A172 (cell line): Measurements from ENCODE around the gene NDC1. TPM values are rescaled to one million over a fixed set of nuclear protein-coding genes. Genes with fewer than 3 reads are reported as not detected.
"Not testable (repeated sequence)": the region's sequence is repeated elsewhere in the genome, so short reads cannot be mapped to it uniquely, and the experiment has no call there.

ENCODE experiments used
- DNase-seq: peaks from one replicate; pipeline ENCODE4 v3.0.0-alpha.2; 2015; ENCODE audit warnings: low spot score
- total RNA-seq: library from RNA; depleted of rRNA; stranded (reverse); fragments of >200 nt; shearing (Covaris generic); gene quantifications from 2 replicates; pipeline ENCODE4 v1.2.3, GENCODE V29; 2014; rRNA removed

The NDC1 gene, protein sequence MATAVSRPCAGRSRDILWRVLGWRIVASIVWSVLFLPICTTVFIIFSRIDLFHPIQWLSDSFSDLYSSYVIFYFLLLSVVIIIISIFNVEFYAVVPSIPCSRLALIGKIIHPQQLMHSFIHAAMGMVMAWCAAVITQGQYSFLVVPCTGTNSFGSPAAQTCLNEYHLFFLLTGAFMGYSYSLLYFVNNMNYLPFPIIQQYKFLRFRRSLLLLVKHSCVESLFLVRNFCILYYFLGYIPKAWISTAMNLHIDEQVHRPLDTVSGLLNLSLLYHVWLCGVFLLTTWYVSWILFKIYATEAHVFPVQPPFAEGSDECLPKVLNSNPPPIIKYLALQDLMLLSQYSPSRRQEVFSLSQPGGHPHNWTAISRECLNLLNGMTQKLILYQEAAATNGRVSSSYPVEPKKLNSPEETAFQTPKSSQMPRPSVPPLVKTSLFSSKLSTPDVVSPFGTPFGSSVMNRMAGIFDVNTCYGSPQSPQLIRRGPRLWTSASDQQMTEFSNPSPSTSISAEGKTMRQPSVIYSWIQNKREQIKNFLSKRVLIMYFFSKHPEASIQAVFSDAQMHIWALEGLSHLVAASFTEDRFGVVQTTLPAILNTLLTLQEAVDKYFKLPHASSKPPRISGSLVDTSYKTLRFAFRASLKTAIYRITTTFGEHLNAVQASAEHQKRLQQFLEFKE
- total RNA-seq: 45.9 and 46.4 TPM in 2 replicates

DNA sequence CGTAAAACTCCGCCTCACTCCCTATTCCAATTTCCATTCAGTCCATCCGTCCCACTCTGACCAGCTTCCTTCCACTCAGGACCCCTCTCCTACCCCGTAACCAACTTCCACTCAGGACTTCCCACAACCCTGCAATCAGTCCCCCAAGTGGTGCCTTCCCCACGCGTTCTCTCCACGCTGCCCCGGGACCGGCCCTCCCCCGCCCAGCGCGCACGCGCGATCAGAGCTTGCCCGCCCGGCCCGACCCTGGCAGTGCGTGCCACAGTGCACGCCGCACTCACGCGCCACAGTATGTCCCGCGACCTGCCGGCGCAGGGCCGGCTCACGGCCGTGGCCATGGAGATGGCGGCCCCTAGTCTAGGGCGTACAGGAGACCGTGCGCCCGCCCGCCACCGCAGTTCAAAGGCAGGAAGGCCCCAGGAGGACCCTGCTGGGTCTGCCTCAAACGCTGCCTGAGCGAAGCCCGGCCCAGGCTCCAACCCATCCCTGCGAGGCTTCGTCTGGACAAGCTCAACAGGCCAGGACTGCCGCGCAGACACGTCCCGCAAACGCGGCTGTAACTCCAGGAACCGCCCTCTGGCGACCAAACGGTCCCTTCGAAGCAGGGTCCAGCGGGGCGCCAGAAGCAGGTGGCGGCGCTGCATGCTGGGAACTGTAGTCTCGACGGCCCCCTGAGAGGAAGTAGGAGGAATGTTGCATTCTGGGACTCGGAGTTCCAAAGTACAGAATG, at the start of gene NDC1:
Gene NDC1, minus strand, starts transcription at position 373 of the 730 bp plus-strand sequence. Its CDS starts 35 bp downstream, at position 338.
- DNase-seq: peak; percentile 93

DNA sequence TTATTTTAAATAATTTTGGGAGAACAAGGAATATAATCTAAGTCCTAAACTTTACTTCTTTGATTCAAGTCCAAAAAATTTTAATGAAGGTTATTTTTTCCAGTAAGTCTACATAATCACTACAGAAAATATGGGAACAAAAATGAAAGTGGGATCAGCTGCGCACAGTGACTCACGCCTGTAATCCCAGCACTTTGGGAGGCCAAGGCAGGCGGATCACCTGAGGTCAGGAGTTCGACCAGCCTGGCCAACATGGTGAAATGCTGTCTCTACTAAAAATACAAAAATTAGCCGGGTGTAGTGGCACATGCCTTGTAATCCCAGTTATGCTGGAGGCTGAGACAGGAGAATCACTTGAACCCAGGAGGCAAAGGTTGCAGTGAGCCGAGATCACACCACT, 45.5 kb upstream of the NDC1 start:
- not testable (repeated sequence) for DNase-seq

DNA sequence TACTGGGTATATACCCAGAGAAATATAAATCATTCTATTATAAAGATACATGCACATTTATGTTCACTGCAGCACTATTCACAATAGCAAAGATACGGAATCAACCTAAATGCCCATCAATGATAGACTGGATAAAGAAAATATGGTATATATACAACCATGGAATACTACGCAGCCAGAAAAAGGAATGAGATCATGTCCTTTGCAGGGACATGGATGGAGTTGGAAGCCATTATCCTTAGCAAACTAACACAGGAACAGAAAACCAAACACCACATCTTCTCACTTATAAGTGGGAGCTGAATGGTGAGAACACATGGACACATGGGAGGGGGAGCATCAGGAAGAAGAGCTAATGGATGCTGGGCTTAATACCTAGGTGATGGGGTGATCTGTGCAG, 43.8 kb upstream of the NDC1 start:
- DNase-seq: not testable (repeated sequence)

DNA sequence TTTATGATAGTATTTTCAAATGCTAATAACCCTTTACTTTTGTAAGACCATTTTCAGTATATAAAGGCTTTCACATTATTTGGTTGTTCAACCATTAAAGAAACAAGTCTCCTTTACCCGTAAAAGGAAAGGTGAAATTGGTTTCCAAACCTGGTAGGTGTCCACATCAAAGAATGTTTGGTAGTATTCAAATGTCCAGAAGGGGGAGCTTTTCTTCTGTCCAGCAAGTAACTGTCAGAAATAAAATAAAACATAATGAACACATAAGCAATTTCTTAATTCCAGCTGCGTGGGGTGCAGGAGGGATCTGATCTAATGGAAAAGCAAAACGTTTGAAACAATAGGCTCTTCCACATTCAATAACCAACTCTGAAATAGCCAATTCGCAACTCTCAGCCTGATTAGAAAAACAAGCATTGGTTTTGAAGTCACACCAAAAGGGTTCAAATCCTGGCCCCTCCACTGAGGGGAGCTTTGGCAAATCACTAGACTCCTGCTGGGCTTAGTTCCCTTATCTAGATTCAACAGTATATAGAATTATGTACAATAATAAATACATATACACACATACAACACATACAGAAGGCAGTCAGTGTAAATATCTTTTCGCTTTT, 40.5 kb upstream of the NDC1 start:
- peak; percentile 37 for DNase-seq

DNA sequence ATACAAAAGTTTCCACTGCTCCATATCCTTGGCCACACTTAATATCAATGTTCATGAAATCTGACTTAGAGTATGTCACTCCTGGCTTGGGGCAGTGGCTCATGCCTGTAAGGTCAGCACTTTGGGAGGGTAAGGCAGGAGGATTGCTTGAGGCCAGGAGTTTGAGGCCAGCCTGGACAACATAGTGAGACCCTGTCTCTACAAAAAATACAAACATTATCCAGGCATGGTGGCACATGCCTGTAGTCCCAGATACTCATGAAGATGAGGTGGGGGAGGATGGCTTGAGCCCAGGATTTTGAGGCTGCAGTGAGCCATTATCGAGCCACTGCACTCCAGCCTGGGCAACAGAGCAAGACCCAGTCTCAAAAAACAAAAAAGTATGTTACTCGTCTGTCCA, 37.1 kb upstream of the NDC1 start:
- not testable (repeated sequence) for DNase-seq

DNA sequence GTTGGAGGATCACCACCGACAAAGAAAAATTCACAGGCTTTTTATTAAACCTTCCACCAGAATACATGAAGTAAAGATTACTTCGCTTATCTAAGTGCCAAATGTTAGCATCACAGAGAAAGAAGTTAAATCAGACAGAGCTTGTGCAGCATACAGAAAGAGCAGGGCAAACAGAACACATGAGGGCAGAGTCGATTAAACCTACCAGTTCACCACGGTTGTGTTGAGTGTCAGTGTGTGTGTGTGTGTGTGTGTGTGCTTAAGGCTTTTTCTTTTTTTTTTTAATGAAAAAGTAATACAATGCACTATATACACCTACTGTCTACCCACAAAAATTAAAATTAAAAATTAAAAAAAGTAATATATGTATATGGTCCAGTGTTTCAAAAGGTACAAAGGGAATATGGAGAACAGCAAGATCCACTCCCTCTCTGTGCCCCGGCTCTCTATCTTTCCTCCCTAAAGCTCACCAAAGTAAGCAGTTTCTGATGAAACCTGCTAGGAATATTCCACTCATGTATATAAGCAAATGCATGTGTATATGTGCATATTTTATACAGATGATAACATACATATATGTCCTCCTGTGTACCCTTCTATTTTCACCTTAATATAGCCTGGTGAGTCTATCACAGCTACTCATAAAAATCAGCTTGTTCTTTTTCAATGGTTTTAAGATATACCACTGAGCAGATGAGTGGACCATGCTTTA, 33.8 kb upstream of the NDC1 start:
- no peak for DNase-seq

DNA sequence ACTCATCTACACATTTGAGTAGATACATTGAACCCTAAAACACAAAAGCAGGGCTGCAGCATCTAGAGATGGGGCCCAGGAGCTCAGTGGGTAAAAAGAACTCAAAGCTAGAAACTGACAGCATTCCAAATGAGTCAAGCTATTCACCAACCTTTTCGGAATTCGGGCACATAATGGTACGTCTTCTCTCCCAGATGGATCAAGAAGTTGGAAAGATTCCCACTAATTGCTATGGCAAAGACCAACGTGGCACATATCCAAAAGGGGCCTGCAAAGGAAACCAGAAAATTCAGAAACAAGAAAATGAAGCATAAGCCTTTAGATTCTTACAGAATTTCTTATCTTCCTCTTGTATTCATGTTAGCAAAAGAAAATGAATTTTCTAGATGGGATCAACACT, 33.1 kb upstream of the NDC1 start:
- no peak for DNase-seq

DNA sequence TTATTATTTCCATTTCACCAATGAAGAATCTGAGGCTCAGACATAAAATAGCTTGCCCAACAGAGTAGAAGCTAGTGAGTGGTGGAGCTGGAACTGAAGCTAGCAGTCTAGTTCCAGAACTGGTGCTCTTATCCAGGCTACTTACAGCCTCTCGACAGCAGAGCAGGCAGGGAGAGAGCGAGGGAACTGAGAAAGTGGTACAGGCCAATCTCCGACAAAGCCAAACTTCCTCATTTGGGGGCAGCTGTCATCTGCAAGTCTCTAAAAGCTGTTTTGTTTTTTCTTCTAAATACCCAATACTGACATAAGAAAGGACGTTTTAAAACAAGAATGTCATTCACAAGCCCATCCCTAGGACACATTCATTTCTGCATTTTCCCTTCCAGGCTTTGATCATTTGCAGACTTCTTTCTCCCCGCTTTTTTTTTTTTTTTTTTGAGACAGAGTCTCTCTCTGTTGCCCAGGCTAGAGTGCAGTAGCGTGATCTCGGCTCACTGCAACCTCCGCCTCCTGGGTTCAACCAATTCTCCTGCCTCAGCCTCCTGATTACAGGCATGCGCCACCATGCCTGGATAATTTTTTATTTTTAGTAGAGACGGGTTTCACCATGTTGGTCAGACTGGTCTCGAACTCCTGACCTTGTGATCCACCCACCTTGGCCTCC, 31.5 kb upstream of the NDC1 start:
- no peak for DNase-seq

DNA sequence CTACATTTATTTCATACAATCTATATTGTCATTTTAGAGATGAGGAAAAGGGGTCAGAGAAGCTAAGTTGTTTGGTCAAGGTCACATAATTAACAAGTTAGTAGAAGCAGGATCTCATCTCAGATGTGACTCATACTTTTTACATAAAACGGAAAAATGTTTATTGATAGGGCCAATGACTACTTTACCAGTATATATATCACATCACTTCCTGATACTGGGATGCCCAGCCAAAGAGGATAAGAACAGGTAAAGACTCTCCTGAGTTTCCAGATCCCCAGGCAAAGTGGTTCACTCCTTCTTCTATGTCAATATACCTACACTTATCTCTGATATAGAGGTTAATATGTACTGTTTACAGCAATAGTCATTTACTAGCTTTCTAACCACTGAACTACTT, 30.5 kb upstream of the NDC1 start:
- no peak for DNase-seq

DNA sequence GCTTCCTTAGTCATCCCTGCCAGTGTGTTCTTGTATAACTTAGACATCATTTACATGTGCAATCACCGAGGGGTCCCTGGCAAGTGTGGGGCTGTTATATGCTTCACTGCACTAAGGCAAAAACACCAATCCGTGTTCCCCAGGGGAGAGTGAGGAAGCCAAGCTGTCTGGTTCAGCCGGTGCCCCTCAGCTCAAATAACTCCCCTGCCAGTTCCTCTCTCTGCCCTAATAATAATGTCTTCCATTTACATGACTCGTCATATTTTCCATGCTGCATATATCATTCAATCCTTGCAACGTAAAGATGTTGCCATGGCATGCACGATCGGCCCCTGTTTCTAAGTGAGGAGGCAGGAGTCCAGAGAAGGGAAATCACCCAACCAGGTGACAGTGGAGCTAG, 24.4 kb upstream of the NDC1 start:
- no peak for DNase-seq

DNA sequence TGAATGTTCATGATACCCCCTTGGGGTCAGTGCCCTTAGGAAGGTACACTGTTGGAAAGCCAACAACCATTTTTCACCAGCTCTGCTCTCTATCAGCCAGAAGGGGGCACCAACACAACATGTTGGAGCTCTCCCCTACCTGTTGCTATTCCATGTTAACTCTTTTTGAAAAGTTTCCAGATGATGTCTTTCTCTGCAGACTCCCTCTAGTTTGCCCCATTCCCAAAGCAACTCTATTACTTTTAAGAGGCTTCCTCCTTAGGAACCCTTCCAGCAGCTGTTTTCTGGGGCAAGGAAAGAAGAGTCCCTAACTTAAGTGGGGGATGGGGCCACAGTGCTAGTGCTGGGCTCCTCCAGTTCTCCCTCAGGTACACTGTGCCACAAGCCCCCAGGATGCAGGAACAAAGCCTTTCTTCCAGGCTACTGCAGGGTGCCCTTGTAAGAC, 22.9 kb upstream of the NDC1 start:
- peak; percentile 58 for DNase-seq

DNA sequence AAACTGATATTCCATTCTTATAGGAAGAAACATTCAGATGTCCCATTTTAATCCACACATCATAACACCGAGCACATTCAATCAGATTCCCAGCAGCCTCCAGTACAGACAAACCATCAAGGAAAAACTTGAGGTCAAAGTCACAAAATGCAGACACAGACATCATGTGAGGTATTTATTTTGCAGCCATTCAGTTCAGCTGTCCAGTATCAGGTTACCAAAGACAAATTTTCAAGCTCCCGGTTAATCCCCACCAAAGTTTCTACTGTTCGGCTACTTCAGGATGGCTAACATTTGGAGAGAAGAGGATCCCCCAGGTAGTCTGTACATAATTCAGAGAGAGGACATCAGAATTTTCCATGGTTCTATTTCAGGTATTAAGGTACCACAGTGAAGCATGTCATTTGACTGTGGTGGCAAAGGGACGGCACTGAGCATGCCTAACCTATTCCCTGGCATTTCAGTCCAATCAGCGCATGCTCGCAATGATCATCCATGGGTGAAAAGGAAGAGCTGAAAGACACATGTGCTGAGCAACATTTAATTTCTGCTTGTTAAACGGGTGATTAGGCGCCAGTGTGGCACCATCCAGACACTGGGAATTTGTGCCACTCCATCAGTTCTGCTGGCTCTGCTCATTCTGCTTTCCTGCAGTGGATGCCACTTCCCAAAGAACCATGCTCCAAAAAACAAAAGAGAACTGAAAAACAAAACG, 13.6 kb upstream of the NDC1 start:
- DNase-seq: no peak

DNA sequence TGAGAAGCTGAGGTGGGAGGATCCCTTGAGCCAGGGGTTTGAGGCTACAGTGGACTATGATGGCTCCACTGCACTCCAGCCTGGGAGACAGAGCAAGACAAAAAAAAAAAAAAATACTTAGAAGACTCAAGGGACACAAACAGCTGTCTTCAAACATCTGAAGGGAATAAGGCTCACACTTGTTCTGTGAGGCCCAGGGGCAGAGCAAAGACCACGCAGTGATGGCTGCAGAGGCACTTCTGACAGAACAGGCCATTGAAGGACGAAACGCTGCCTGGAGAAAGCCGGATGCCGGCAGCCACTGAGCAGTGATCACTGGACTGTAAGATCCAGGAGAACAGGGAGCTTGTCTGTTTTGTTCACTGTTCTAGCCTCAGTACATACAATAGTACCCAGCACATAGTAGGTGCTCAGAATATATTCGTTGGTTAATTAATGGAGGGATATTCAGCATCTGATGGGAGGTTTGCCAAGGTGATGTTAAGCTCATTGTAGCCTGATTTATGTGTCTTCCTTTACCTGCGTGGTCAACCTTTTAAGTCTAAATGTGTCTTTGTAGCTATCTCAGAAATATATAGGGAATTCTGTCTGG, 12.1 kb upstream of the NDC1 start:
- no peak for DNase-seq

DNA sequence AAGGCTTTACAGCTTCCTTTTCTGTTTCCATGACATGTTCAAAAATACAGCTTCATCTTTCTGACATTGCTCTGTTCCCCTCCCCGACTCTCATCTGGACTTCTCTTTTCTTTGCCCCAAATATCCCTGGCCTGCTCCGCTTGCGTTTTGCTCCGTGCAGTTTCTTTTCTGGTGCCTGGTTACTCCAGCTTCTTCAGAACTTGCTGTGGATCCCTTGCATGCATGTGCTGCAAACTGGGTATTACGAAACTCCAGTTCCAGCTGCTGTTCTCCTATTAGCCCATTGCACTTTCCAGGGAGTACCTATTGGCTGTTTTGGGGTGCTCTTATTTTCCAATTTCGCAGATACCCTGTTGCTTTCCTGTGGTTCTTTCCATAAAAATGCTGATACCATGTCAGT, 9.9 kb upstream of the NDC1 start:
- no peak for DNase-seq

DNA sequence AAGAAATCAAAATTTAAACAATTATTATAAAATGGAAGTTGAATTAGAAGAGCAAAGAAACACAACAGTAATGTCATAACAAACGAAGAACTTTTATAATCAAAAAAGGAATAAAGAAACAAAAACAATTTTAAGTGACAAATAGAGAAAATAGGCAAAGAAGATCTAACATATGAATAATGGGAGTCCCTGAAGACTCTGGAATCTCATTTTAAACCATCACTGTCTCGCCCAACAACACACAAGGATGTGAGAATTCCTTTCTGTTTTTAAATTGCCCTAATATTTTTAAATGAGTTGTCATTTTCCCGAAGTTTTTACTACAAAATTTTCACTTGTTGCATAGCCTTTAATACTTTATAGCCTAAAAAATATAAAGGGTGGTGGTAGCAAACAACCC, 4.3 kb upstream of the NDC1 start:
- no peak for DNase-seq

DNA sequence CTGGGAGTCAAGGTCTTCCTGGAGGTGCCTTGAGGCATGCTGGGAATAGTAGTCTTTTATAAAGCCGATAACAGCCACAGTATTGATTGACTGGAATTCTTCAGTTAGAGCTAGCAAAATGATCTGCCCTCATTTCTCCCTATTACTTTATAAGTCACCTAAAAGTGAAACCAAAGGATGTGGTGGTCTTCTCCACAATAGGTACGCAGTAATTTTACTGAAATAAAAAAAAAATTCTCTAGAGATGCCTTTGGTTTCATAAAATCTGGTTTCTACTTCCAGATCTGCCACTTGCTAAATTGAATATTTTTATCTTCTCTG, 518 bp upstream of the NDC1 start:
- DNase-seq: no peak

DNA sequence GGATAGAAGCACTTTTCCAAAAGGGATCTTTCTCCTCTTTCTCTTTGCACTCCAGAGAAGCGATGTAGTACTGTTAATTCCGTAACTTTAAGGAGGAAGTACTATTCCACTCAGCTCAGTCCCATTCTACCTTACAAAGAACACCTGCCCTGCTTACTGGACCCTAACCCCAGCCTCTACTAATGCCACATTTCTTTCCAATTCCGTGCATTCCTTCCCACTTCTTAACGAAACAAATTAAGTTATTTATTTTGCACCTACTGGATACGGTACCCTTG, 511 bp downstream of the NDC1 start:
- DNase-seq: peak; percentile 9

DNA sequence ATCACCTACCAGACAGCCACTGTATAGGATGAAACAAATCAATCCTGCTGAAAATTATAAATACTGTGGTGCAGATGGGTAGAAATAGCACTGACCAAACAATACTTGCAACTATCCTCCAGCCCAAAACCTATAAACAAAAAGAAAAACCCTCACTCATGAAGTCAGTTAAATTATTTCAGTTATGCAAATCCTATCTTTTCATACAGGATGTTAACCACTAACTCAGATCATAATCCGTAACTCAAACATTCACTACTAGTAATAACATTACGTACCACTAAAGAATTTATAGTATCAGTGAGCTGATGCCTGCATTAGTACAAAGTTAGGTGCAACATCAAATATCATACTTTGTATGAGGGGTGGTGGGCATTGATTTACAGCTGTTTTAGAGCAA, 2.6 kb downstream of the NDC1 start:
- no peak for DNase-seq

DNA sequence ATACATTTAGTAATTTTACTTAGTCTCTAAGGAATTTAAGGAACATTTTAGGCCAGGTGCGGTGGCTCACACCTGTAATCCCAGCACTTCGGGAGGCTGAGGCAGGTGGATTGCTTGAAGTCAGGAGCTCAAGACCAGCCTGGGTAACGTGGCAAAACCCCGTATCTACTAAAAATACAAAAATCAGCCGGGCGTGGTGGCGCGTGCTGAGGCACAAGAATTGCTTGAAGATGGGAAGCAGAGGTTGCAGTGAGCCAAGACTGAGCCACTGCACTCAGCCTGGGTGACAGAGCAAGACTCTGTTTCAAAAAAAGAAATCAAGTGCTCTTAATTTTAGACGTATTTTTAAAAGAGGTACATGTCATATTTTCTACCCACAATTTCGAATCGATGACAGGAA, 3.3 kb downstream of the NDC1 start:
- DNase-seq: no peak

DNA sequence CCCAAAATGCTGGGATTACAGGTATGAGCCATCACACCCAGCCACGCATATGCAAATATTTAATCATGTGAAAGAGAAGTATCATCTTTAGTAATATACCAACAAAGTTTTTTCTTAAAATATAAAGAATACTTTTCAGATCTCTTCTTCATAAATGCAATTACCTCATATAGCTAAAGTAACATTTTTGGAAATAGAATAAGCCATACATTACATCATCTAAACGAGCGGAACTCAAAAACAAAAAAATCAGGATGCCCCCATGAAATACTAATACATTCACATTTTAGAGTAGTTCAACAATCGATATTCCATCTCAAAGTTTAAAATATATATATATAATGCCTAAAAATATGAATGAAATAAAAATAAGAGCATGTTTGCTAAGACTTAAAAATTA, 4.7 kb downstream of the NDC1 start:
- no peak for DNase-seq
